ENCODE results near the gene ATF3.
"Not testable (repeated sequence)": the region's sequence is repeated elsewhere in the genome, so short reads cannot be mapped to it uniquely, and the experiment has no call there.

Gene ATF3

GRCh38 chr1:212655668-212656440 is 47.3 kb downstream of the ATF3 start:
- FAIRE-seq: no peak

GRCh38 chr1:212656730-212657129 is 48.2 kb downstream of the ATF3 start:
- no peak for FAIRE-seq

GRCh38 chr1:212658250-212658649 is 49.7 kb downstream of the ATF3 start:
- not testable (repeated sequence) for FAIRE-seq

- no peak for FAIRE-seq
These were observed 56.0 kb downstream of the ATF3 start for GRCh38 chr1:212664409-212665199.

GRCh38 chr1:212665241-212666115 is 56.9 kb downstream of the ATF3 start:
- FAIRE-seq: no peak

- no peak for FAIRE-seq
These were observed 57.7 kb downstream of the ATF3 start for GRCh38 chr1:212666116-212666775.

GRCh38 chr1:212667223-212668139 is 58.9 kb downstream of the ATF3 start:
- no peak for FAIRE-seq

GRCh38 chr1:212668477-212668876 is 59.9 kb downstream of the ATF3 start:
- FAIRE-seq: no peak

GRCh38 chr1:212669102-212669501 is 60.5 kb downstream of the ATF3 start:
- FAIRE-seq: no peak

- no peak for FAIRE-seq
These were observed 61.0 kb downstream of the ATF3 start for GRCh38 chr1:212669600-212669999.

- no peak for FAIRE-seq
These were observed 61.7 kb downstream of the ATF3 start for GRCh38 chr1:212670301-212670700.
